ENCODE data around the gene PTPRD. TPM values are rescaled to one million over a fixed set of nuclear protein-coding genes. Genes with fewer than 3 reads are reported as not detected.

The PTPRD gene
- total RNA-seq, 2 experiments from 2014 or later: 0.03 TPM; not detected in 1

- no peaks in the 10 kb centered on the region for H3K9me2 ChIP-seq (ENCODE audit: insufficient read depth, low read length)
- H3K4me1 ChIP-seq (ENCODE audit: insufficient read depth, low read length, poor library complexity, severe bottlenecking): no peaks in the 10 kb centered on the region
- H4K20me1 ChIP-seq (ENCODE audit: insufficient read depth, low read length): no peaks in the 10 kb centered on the region
- POLR2A ChIA-PET: interaction anchor here (0.9 to 1.2 kb wide), 2 partner anchors 9 to 75 kb away, joined by 3 to 4 read pairs; no protein-coding TSS in a partner anchor
- no peak for DNase-seq (ENCODE audit: low spot score)
- no peak for TF ChIP-seq EZH2phosphoT487 (IDR thresholded peaks at IDR 0.05; ENCODE audit: borderline replicate concordance, low read depth, low read length)
- H3K4me2 ChIP-seq (ENCODE audit: low read length): no peak overlapping the region
- H3K9me3 ChIP-seq (ENCODE audit: low read length): no peaks in the 10 kb centered on the region
- H2AFZ ChIP-seq (ENCODE audit: low read length): no peak overlapping the region
- H3K36me3 ChIP-seq (ENCODE audit: insufficient read depth, low read length): no peaks in the 10 kb centered on the region
- no peak overlapping the region for H3K4me3 ChIP-seq (ENCODE audit: low read depth, low read length, poor library complexity, severe bottlenecking)
- H3K27ac ChIP-seq (ENCODE audit: low read depth, low read length, poor library complexity, severe bottlenecking): no peak overlapping the region
- no TSS peak for BruUV-seq (replicated peaks)
- intact Hi-C loops (cut with micrococcal nuclease; ENCODE audit: unreplicated experiment): no loop called here
- CTCF ChIA-PET (ENCODE audit: unreplicated experiment): no interaction called here
- H3K79me2 ChIP-seq (ENCODE audit: insufficient read depth, low read depth, low read length): no peaks in the 10 kb centered on the region
Observed at GRCh38 chr9:9222730-9223129, 1390.1 kb downstream of the PTPRD start.

GRCh38 chr9:9216934-9217333 lies 1395.9 kb downstream of the PTPRD start:
- POLR2A ChIA-PET: no interaction called here
- Histone ChIP-seq H3K79me2 (ENCODE audit: insufficient read depth, low read depth, low read length) (no peaks in the 10 kb centered on the region), H4K20me1 (ENCODE audit: insufficient read depth, low read length) (no peaks in the 10 kb centered on the region), H3K4me1 (ENCODE audit: insufficient read depth, low read length, poor library complexity, severe bottlenecking) (no peaks in the 10 kb centered on the region), H3K9me2 (ENCODE audit: insufficient read depth, low read length) (no peaks in the 10 kb centered on the region), H3K27ac (ENCODE audit: low read depth, low read length, poor library complexity, severe bottlenecking) (no peak overlapping the region), H2AFZ (ENCODE audit: low read length) (no peak overlapping the region), H3K4me2 (ENCODE audit: low read length) (no peak overlapping the region), H3K4me3 (ENCODE audit: low read depth, low read length, poor library complexity, severe bottlenecking) (no peak overlapping the region), H3K9me3 (ENCODE audit: low read length) (no peaks in the 10 kb centered on the region), H3K36me3 (ENCODE audit: insufficient read depth, low read length) (no peaks in the 10 kb centered on the region)
- BruUV-seq (replicated peaks): no TSS peak
- TF ChIP-seq CTCF (conservative IDR thresholded peaks at IDR 0.05; ENCODE audit: low read length) (no peak), EZH2phosphoT487 (IDR thresholded peaks at IDR 0.05; ENCODE audit: borderline replicate concordance, low read depth, low read length) (no peak)
- CTCF ChIA-PET (ENCODE audit: unreplicated experiment): no interaction called here
- DNase-seq (ENCODE audit: low spot score): no peak
- intact Hi-C loops (cut with micrococcal nuclease; ENCODE audit: unreplicated experiment): no loop called here

- no peak overlapping the region for H3K4me2 ChIP-seq (ENCODE audit: low read length)
- H3K9me2 ChIP-seq (ENCODE audit: insufficient read depth, low read length): no peaks in the 10 kb centered on the region
- no peak overlapping the region for H2AFZ ChIP-seq (ENCODE audit: low read length)
Observed at GRCh38 chr9:9215050-9215449, 1397.8 kb downstream of the PTPRD start.

More at GRCh38 chr9:9215050-9215449, 1397.8 kb downstream of the PTPRD start:
- POLR2A ChIA-PET: no interaction called here
- H3K27ac ChIP-seq (ENCODE audit: low read depth, low read length, poor library complexity, severe bottlenecking): no peak overlapping the region
- H4K20me1 ChIP-seq (ENCODE audit: insufficient read depth, low read length): no peaks in the 10 kb centered on the region
- no peak overlapping the region for H3K4me3 ChIP-seq (ENCODE audit: low read depth, low read length, poor library complexity, severe bottlenecking)
- no peaks in the 10 kb centered on the region for H3K4me1 ChIP-seq (ENCODE audit: insufficient read depth, low read length, poor library complexity, severe bottlenecking)
- no peaks in the 10 kb centered on the region for H3K36me3 ChIP-seq (ENCODE audit: insufficient read depth, low read length)
- CTCF ChIA-PET (ENCODE audit: unreplicated experiment): no interaction called here
- no peak for DNase-seq (ENCODE audit: low spot score)
- intact Hi-C loops (cut with micrococcal nuclease; ENCODE audit: unreplicated experiment): no loop called here
- TF ChIP-seq CTCF (conservative IDR thresholded peaks at IDR 0.05; ENCODE audit: low read length) (no peak), EZH2phosphoT487 (IDR thresholded peaks at IDR 0.05; ENCODE audit: borderline replicate concordance, low read depth, low read length) (no peak)
- no peaks in the 10 kb centered on the region for H3K79me2 ChIP-seq (ENCODE audit: insufficient read depth, low read depth, low read length)
- H3K9me3 ChIP-seq (ENCODE audit: low read length): no peaks in the 10 kb centered on the region
- no TSS peak for BruUV-seq (replicated peaks)

Data from OCI-LY7 (cell line).